ENCODE data around the gene HHATL. TPM values are rescaled to one million over a fixed set of nuclear protein-coding genes. Genes with fewer than 3 reads are reported as not detected.

The HHATL gene
- total and polyA plus RNA-seq, 10 of the 15 experiments (the other 5 are each of a cell fraction or from before 2014, with no cell fraction given) = not detected

GRCh38 chr3:42732829-42733459 lies 30.3 kb upstream of the HHATL start:
- Histone ChIP-seq H3K9ac (ENCODE audit: control insufficient read depth, insufficient read depth, low read length) (no peak overlapping the region), H3K36me3 (ENCODE audit: control insufficient read depth in 2 of 2, insufficient read depth in 2 of 2, low read length in 1 of 2) (no peaks in the 10 kb centered on the region), H3K4me2 (ENCODE audit: control insufficient read depth, insufficient read depth) (no peak overlapping the region), H2AFZ (ENCODE audit: control insufficient read depth, low read depth, low read length) (no peak overlapping the region), H4K20me1 (ENCODE audit: control insufficient read depth, insufficient read depth) (no peaks in the 10 kb centered on the region), H3K4me1 (ENCODE audit: control insufficient read depth, insufficient read depth, low read length) (no peaks in the 10 kb centered on the region), H3K27ac (ENCODE audit: control insufficient read depth, insufficient read depth) (no peak overlapping the region), H3K9me3 (replicated peaks; ENCODE audit: control insufficient read depth, insufficient read depth, low read length) (no peaks in the 10 kb centered on the region), H3K27me3 (replicated peaks in 1 of 2; ENCODE audit: control insufficient read depth in 2 of 2, insufficient read depth in 2 of 2, low read length in 1 of 2) (no peaks in the 10 kb centered on the region; a peak in 1 of 4 replicates), H3K4me3 (no peak overlapping the region), H3K79me2 (ENCODE audit: control insufficient read depth, insufficient read depth, low read length) (no peaks in the 10 kb centered on the region)
- SMC1A ChIA-PET (ENCODE audit: uncharacterized antibody, unreplicated experiment) = no interaction called here
- 55% methylated on average over 9 of the region's 9 CpGs for WGBS (ENCODE audit: insufficient coverage, insufficient replicate concordance, low lambda C conversion rate, missing lambda C conversion rate)
- intact Hi-C loops (cut with micrococcal nuclease; ENCODE audit: unreplicated experiment) (no loop called here), in situ Hi-C loops (cut with MboI) (no loop called here)
- ATAC-seq (peak; percentile 27; the same call in 1 of the 3 replicates), DNase-seq (ENCODE audit: low read depth, low spot score) (no peak), FAIRE-seq (no peak)
- no peak for TF ChIP-seq BACH1 (IDR thresholded peaks at IDR 0.05; ENCODE audit: borderline replicate concordance)
- TF ChIP-seq MYB (IDR thresholded peaks at IDR 0.05; ENCODE audit: borderline replicate concordance, low read depth, low read length) = no peak
- no peak for TF ChIP-seq SUPT20H (IDR thresholded peaks at IDR 0.05; ENCODE audit: borderline replicate concordance, control insufficient read depth, low read depth, low read length)
- TF ChIP-seq IKZF1 (conservative IDR thresholded peaks at IDR 0.05) = no peak
- no peak for TF ChIP-seq SREBF2 (IDR thresholded peaks at IDR 0.05; ENCODE audit: low read length)
- no peak for TF ChIP-seq MEF2B (IDR thresholded peaks at IDR 0.05; ENCODE audit: partially characterized antibody, poor library complexity, severe bottlenecking)
- no peak for TF ChIP-seq ATF7 (IDR thresholded peaks at IDR 0.05; ENCODE audit: low read depth)
- TF ChIP-seq ZNF384 (IDR thresholded peaks at IDR 0.05; ENCODE audit: borderline replicate concordance, low read depth, low read length) = no peak
- TF ChIP-seq, protein P1, sequence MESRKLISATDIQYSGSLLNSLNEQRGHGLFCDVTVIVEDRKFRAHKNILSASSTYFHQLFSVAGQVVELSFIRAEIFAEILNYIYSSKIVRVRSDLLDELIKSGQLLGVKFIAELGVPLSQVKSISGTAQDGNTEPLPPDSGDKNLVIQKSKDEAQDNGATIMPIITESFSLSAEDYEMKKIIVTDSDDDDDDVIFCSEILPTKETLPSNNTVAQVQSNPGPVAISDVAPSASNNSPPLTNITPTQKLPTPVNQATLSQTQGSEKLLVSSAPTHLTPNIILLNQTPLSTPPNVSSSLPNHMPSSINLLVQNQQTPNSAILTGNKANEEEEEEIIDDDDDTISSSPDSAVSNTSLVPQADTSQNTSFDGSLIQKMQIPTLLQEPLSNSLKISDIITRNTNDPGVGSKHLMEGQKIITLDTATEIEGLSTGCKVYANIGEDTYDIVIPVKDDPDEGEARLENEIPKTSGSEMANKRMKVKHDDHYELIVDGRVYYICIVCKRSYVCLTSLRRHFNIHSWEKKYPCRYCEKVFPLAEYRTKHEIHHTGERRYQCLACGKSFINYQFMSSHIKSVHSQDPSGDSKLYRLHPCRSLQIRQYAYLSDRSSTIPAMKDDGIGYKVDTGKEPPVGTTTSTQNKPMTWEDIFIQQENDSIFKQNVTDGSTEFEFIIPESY (IDR thresholded peaks at IDR 0.05) = no peak
- no peak for TF ChIP-seq ZNF274 (IDR thresholded peaks at IDR 0.05; ENCODE audit: insufficient read depth, insufficient read length)
- RAD21 ChIA-PET (ENCODE audit: unreplicated experiment) = no interaction called here
- CTCF ChIA-PET = no interaction called here
- BruUV-seq (replicated peaks) = no TSS peak
- POLR2A ChIA-PET = no interaction called here
